Measurements from ENCODE around the gene CMIP. TPM values are rescaled to one million over a fixed set of nuclear protein-coding genes. Genes with fewer than 3 reads are reported as not detected.
A peak's percentile ranks its signal among the peaks of the same experiment; 100 is the strongest.

CMIP gene
- total and polyA plus RNA-seq, 7 donors: 1.4 to 8.9 (median 4.1) TPM

DNA sequence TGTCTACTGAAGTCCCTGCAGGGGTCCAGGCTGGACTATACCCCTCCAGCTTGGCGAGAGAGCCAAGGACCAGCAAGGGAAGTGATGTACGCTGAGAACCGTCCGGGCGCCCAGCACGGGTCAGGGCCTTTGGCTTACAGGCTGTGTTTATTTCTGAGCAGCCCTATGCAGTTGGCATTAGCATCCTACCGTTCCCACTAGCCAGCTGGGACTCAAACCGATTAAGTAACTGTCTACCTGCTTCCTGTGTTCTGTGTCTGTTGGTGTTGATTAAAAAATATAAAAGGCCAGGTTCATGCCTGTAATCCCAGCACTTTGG is 73.8 kb downstream of the CMIP start:
- no peaks in the 10 kb centered on the region for H3K36me3 ChIP-seq (ENCODE audit: insufficient read depth in 1 of 2, low read depth in 1 of 2)
- H3K4me3 ChIP-seq: no peak overlapping the region
- intact Hi-C loops (cut with DNase I): no loop called here
- DNase-seq (peak in 1 of 2 donors; percentile 26), ATAC-seq (no peak)
- no peaks in the 10 kb centered on the region for H3K9me3 ChIP-seq
- no peaks in the 10 kb centered on the region for H3K27me3 ChIP-seq (ENCODE audit: insufficient read depth in 3 of 3, low read length in 2 of 3)
- no peak overlapping the region for H3K27ac ChIP-seq
- WGBS, 3 donors: 73 to 80% (median 74%) methylated on average over 8 of the region's 8 CpGs
- H3K4me1 ChIP-seq: peaks cover 7% of the 10 kb centered on the region
- TF ChIP-seq, protein P1, sequence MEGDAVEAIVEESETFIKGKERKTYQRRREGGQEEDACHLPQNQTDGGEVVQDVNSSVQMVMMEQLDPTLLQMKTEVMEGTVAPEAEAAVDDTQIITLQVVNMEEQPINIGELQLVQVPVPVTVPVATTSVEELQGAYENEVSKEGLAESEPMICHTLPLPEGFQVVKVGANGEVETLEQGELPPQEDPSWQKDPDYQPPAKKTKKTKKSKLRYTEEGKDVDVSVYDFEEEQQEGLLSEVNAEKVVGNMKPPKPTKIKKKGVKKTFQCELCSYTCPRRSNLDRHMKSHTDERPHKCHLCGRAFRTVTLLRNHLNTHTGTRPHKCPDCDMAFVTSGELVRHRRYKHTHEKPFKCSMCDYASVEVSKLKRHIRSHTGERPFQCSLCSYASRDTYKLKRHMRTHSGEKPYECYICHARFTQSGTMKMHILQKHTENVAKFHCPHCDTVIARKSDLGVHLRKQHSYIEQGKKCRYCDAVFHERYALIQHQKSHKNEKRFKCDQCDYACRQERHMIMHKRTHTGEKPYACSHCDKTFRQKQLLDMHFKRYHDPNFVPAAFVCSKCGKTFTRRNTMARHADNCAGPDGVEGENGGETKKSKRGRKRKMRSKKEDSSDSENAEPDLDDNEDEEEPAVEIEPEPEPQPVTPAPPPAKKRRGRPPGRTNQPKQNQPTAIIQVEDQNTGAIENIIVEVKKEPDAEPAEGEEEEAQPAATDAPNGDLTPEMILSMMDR (IDR thresholded peaks at IDR 0.05): no peak

DNA sequence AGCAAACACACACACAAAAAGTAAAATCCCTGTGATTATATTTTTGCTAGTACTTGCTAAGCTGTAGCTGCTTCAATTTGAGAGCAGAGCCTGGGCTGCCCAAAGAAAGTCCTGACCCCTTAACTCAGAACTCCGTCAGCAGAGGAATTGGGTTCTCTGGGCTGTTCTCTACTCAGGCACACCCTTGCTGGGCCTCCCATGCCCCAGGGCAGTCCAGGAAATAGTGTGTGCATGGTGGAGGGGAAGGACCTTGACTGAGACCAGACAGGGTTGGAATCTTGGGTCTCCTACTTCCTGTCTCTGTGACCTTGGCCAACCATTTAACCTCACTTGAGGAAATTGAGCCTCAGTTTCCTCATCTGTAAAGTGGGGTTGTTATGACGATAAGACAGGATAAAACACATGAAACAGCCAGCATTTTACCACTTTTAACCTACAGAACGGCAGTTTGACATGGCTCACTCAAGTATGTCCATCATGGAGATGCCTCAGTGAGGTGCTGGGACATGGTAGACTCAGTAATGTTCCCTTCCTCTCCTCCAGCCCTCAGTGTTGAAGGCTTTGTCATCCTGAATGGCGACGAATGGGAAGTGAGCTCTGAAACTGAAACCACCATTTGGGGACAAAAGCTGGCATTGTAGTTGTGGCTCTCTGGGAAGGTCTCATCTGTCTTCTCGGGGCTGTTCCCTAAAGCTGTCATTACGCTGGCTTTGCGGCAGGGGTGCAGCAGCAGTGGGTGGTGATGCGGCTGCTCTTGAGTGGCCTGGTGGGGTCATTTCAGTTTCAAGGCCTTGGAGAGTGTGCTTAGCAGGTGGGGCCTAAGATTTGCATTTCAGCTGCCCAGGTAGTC is 74.9 kb downstream of the CMIP start:
- WGBS, 3 donors: 84 to 91% (median 87%) methylated on average over 9 of the region's 9 CpGs
- intact Hi-C loops (cut with DNase I): no loop called here
- Histone ChIP-seq H3K4me1 (no peaks in the 10 kb centered on the region), H3K9me3 (no peaks in the 10 kb centered on the region), H3K36me3 (ENCODE audit: insufficient read depth in 1 of 2, low read depth in 1 of 2) (no peaks in the 10 kb centered on the region), H3K27me3 (ENCODE audit: insufficient read depth in 3 of 3, low read length in 2 of 3) (no peaks in the 10 kb centered on the region), H3K27ac (no peak overlapping the region), H3K4me3 (no peak overlapping the region)
- ATAC-seq (no peak), DNase-seq (peak in 1 of 2 donors; percentile 29)
- TF ChIP-seq, protein P1 (IDR thresholded peaks at IDR 0.05): no peak

DNA sequence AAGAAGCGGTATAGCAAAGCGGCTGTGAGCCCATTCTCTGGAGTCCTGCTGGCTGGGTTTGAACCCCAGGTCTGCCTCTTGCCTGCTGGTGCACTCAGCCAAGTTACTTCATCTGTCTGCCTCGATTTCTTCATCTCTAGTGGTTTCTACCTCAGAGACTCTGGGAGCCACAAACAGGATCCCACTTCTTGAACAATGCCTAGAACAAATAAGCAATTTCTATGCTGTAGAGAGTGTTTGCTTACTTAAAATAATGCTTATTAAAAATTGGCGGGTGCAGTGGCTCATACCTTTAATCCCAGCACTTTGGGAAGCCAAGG is 75.5 kb downstream of the CMIP start:
- DNase-seq: no peak
- ATAC-seq: no peak
- TF ChIP-seq, protein P1 (IDR thresholded peaks at IDR 0.05): no peak
- Histone ChIP-seq H3K4me3 (no peak overlapping the region), H3K27me3 (ENCODE audit: insufficient read depth in 3 of 3, low read length in 2 of 3) (no peaks in the 10 kb centered on the region), H3K36me3 (ENCODE audit: insufficient read depth in 1 of 2, low read depth in 1 of 2) (no peaks in the 10 kb centered on the region), H3K4me1 (no peaks in the 10 kb centered on the region), H3K27ac (no peak overlapping the region), H3K9me3 (no peaks in the 10 kb centered on the region)
- intact Hi-C loops (cut with DNase I): no loop called here
- WGBS, 3 donors: 94 to 98% (median 94%) methylated on average over 4 of the region's 4 CpGs

DNA sequence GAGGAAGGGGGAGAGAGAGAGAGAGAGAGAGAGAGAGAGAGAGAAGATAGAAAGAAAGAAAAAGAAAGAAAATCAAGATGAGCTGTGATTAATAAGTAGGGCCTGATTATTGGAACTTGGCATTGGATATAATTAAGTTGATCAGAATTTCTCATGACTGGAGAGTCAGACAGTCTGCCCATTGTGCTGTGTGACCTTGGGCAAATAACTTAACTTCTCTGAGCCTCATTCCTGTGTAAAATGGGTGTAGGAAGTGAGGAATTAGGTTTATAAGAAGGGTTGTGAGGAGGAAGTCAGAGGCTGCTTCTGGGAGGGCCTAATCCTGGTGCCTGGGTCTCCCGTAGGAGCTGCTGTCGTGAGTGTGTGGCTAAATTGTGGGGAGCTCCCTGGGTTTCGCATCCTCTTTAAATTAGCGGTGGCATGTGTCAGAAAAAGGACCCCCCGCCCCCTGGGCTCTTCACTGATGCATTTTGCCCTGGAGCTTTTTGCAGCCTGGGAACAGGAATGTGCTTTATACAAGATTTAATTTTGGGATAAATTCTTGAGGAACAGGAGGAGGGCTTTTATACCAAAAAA is 76.0 kb downstream of the CMIP start:
- intact Hi-C loops (cut with DNase I): no loop called here
- Histone ChIP-seq H3K27me3 (ENCODE audit: insufficient read depth in 3 of 3, low read length in 2 of 3) (no peaks in the 10 kb centered on the region), H3K27ac (no peak overlapping the region), H3K9me3 (no peaks in the 10 kb centered on the region), H3K4me3 (no peak overlapping the region), H3K36me3 (ENCODE audit: insufficient read depth in 1 of 2, low read depth in 1 of 2) (no peaks in the 10 kb centered on the region), H3K4me1 (no peaks in the 10 kb centered on the region)
- 72 to 82% (median 72%) methylated on average over 5 of the region's 5 CpGs for WGBS, 3 donors
- DNase-seq: peak in 1 of 2 donors; percentile 28
- TF ChIP-seq, protein P1 (IDR thresholded peaks at IDR 0.05): no peak
- ATAC-seq: no peak
